PC-9 (cell line): ENCODE results near the gene GUCY1A2.

Experiments
- CTCF ChIP-seq: fragments of 200-600 bp; sonication (generic); conservative IDR thresholded peaks from 2 replicates; pipeline ENCODE4 v1.6.1; 2017; ENCODE audit warnings: mixed run types, antibody characterized with exemption, mild to moderate bottlenecking, moderate library complexity
- EZH2 ChIP-seq: fragments of 200-600 bp; sonication (generic); IDR thresholded peaks from 2 replicates; pipeline ENCODE4 v1.8.0; 2017; ENCODE audit warnings: antibody characterized with exemption, low read depth

GRCh38 chr11:107011977-107012376 is 6.3 kb downstream of the GUCY1A2 start:
- TF ChIP-seq CTCF (no peak), EZH2 (no peak)
